Stimulated activated CD8-positive, alpha-beta memory T cell treated with anti-CD3 and anti-CD28 coated beads, Interleukin-7, amount 100 ng/mL, for 24 hours (primary cell): ENCODE data around the gene PTGFRN.
A peak's percentile ranks its signal among the peaks of the same experiment; 100 is the strongest.
"Not testable (repeated sequence)": the region's sequence is repeated elsewhere in the genome, so short reads cannot be mapped to it uniquely, and the experiment has no call there.

ENCODE experiments used
- DNase-seq: peaks from one replicate; pipeline ENCODE4 v3.0.0-alpha.2; 2020; ENCODE audit warnings: low read depth

Gene PTGFRN

DNA sequence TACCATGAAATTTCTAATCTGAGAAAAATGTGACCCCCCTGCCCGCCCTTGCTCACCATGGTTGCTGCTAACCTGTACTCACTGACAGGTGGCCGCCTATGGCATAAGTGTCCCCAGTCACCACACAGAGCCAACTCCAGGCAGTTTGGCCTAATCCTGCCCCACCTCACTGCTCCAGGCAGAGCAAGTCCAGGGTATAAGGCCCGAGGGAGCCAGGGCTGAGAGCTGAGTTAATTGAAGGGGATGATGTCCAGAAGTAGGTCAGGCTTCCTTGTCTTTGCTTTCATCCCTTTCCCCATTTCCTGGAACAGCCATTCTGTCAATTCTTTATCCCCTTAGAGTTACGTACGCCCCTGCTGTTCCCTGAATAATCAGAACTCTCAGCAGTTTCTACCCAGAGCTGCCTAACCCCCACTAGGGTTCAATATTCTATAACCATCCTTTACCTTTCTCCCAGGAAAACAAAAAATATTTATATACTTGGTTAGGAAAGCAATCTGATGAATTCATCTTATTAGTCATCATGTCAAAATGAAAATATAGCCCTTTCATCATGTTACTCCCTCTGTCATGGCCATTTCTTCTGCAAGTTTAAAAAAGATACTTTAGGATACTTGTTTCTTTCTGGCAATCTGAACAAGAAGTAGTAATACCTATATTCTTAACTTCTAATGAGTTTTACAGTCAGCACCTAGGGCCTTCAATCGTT is 62.4 kb downstream of the PTGFRN start:
- DNase-seq, result no peak

DNA sequence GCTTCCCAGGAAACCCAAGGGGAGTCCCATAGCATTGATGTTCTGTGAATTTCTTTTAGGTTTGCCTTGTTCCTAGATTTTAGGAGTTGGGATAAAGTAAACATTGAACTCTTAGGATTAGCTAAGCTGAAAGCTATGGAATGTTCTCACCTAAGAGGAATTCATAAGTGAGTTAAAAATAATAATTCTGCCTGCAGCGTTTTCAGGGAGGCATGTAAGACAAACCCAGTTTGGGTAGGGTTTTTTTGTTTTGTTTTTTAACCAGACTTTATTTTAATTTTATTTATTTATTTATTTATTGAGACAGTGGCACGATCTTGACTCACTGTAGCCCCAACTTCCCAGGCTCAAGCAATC is 62.9 kb downstream of the PTGFRN start:
- no peak for DNase-seq

DNA sequence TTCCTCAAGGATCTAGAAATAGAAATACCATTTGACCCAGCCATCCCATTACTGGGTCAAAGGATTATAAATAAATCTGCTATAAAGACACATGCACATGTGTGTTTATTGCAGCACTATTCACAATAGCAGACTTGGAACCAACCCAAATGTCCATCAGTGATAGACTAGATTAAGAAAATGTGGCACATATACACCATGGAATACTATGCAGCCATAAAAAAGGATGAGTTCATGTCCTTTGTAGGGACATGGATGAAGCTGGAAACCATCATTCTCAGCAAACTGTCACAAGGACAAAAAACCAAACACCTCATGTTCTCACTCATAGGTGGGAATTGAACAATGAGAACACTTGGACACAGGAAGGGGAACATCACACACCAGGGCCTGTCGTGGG is 70.6 kb downstream of the PTGFRN start:
- DNase-seq, result not testable (repeated sequence)

DNA sequence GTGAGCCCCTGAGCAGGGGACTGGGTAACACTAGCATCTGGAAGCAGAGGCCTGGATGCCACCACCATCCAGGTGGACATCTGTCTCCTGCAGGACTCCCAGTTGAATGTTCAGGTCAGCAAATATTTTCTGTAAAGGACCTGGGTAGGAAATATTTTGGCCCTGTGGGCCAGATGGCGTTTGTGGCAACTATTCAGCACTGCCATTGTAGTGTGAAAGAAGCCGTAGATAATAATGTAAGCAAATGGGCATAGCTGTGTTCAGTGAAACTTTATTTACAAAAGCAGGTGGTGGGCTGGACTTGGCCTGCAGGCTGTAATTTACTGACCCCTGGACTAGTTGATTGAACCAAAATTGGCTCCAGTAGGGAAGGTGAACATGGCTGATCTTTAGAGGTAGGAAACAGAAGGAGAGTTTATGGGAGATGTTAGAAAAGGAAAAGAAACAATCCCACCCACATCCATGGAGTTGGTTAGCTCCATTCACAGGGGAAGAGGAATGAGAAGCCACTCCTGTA is 71.9 kb downstream of the PTGFRN start:
- no peak for DNase-seq

DNA sequence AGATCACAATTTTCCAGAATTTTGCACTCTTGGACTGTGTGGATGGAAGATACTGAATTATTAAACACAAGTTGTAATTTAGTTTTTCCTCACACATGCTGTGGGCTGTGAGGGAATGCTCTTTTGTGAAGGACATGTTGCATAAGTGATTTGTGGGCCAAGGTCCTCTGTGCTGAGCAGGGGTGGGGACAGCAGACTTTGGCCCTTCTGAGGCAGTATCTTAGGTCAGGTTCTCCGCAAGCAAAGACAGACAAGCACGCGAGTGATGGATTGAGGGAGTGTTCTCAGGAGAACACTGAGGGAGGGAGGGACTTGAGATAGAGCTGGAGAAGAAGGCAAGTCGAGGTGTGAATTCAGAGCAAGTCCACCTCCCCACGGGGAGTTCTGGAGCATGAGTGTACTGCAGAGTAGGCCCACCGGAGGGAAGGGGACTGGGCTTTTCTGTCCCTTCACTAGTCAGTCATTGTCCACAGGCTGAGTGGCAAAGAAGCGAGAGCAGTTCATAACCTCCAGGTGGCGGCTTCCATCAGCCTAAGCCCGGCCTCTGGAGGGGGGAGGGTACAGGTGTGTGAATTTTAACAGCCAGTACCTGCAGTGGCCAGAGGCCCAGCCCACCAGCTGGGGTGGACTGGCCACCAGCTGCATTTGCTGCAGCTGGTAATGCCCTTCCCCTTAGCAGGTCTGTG is 72.7 kb downstream of the PTGFRN start:
- no peak for DNase-seq

DNA sequence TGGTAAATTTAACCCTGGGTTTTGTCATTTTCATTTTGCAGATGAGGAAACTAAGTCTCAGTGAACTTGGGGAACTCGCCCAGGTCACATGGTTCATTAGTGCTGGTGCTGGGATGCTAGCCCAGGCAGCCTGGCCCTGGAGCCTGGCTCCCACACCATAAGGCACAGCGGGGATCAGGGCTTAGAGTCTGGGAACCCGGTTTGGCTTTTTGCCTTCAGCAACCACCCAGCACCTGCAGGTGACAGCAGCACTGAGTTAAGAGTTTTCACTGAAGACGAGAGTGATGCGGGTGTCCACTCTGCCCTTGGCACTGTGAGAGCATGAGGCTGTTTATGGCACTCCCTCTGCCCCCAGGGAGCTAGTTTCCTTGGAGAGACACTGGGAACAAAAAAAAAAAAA is 73.4 kb downstream of the PTGFRN start:
- DNase-seq, result no peak

DNA sequence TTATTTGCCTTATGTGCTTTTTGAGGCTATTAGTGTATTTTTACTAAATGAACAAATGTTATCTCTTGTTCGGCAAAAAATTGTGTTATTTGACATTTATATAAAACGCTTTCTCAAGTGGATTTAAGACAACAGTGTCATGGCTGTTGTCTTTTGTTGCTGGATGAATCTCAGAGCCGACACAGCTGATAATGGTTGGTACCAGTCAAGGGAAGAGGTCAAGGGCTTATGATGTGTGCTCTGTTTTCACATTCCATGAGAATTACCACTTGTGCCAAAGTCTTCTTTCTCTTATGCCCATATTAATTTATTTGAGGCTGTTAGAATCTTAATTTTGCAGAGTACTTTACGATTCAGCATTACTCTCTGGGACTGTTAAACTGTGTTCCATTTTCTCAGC is 74.0 kb downstream of the PTGFRN start:
- no peak for DNase-seq

DNA sequence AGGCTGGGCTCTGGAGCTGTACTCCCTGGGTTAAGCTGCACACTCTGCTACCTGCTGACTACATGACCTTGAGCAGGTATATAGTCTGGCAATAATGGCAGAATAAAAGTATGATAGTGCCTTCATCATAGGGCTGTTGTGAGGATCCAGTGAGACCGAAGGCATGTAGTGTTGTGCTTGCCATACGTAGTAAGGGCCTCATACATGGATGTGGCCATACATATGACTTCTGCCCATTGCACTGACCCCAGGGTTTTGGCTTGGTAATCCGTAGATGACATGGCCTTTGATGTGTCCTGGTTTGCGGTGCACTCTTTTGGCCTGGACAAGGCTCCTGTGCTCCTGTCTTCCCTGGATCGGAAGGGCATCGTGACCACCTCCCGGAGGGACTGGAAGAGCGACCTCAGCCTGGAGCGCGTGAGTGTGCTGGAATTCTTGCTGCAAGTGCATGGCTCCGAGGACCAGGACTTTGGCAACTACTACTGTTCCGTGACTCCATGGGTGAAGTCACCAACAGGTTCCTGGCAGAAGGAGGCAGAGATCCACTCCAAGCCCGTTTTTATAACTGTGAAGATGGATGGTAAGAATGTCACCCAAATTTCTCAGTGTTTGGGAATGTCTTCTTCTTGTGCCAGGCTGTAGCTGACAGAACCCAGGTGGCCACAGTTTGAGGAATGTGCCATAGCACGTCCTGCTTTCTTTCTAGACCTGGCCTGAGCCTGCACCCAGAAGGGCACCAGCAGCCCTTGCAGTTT is 74.9 kb downstream of the PTGFRN start:
- DNase-seq, result no peak

DNA sequence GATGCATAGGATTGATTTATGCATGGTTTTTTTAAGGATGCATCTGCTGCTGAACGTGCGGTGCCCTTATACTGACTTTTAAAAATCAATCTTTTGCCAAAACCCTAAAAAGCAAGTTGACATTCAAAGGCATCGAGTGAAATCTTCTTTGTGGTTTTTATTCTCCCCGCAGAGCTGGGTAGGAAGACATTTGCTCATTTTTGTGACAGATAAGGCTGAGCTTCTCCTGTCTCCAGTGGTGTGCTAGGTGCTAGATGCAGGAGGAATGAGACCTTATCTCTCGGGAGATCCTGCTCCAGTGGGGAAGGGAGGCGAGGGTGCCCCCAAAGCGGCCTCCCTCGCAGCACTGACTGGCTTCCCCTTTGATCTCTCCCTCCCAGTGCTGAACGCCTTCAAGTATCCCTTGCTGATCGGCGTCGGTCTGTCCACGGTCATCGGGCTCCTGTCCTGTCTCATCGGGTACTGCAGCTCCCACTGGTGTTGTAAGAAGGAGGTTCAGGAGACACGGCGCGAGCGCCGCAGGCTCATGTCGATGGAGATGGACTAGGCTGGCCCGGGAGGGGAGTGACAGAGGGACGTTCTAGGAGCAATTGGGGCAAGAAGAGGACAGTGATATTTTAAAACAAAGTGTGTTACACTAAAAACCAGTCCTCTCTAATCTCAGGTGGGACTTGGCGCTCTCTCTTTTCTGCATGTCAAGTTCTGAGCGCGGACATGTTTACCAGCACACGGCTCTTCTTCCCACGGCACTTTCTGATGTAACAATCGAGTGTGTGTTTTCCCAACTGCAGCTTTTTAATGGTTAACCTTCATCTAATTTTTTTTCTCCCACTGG is 76.9 kb downstream of the PTGFRN start:
- no peak for DNase-seq

DNA sequence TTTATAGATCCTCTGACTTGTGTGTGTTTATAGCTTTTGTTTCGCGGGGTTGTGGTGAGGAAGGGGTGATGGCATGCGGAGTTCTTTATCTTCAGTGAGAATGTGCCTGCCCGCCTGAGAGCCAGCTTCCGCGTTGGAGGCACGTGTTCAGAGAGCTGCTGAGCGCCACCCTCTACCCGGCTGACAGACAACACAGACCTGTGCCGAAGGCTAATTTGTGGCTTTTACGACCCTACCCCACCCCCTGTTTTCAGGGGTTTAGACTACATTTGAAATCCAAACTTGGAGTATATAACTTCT is 77.5 kb downstream of the PTGFRN start:
- peak; percentile 31 for DNase-seq

DNA sequence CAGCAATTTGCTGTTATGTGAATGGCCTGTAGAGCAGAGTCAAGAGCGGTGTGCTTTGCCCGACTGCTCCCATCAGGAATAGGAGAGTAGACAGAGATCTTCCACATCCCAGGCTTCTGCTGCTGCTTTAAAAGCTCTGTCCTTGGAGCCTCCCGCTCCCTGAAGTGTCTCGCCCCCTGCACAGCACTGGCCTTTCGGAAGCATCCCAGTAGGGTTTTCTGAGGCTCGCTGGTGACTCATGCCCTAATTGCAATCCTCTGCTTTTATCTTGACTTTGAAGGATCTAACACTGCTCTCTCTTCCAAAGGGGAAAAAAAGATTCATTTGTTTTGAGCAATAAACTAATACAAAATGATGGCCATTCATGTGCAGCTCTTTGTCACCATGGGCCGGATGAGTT is 78.5 kb downstream of the PTGFRN start:
- no peak for DNase-seq

DNA sequence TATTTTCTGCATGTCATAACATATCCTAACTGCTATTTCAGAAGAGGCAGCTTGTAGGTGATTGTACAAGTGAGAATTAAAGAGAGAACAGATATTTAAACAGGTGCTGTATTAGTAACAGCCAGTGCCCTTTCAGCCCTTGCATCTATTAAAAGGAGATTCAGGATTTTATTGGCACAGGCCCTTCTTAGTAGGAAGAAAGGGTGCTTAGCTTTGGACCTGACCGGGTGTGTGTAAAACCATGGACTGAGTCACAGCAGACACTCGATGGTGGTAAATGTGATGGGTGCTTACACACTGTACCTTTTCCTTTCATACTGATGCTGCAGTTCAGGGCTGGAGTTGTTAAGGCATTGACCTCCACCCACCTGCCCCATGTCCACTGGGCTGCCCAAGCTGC is 79.2 kb downstream of the PTGFRN start:
- DNase-seq, result no peak

DNA sequence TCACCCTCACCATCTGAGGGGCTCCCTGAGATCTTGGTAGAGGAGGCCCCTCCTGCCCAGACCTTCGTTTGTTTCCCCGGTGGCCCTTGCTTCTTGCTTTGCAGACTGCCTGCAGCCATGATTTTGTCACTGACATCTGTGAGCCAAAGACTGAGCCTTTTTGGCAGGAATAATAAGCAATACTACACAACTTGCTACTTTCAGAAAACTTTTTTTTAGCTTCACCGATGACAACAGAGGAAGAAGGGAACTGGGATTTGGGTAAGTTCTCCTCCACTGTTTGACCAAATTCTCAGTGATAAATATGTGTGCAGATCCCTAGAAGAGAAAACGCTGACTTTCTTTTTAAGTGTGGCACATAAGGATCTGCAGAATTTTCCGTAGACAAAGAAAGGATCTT is 80.1 kb downstream of the PTGFRN start:
- DNase-seq, result no peak

DNA sequence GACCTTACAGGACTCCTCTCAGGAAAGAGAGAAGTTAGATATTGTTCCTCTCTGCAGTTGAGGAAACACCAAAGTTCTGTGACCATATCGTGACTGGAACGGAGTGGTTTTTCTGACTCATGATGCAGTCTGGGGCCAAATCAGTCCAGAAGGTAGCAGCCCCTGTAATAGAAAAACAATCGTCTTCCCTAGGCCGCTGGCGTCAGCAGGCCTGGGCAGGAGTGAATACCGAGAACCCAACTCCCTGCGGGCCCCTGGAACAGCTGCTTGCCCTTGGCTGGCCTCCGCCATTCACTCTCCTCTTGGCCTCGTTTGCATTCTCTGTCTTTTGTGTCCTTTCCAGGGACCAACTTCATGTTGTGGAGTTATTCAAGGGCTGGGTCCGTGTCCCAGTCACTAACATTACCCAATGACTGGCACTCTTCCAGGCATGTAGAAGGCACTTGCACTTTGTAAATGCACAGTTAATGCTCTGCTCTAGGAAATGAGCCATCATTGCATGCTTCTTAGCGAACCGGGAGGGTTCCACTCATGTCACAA is 81.0 kb downstream of the PTGFRN start:
- DNase-seq, result no peak

DNA sequence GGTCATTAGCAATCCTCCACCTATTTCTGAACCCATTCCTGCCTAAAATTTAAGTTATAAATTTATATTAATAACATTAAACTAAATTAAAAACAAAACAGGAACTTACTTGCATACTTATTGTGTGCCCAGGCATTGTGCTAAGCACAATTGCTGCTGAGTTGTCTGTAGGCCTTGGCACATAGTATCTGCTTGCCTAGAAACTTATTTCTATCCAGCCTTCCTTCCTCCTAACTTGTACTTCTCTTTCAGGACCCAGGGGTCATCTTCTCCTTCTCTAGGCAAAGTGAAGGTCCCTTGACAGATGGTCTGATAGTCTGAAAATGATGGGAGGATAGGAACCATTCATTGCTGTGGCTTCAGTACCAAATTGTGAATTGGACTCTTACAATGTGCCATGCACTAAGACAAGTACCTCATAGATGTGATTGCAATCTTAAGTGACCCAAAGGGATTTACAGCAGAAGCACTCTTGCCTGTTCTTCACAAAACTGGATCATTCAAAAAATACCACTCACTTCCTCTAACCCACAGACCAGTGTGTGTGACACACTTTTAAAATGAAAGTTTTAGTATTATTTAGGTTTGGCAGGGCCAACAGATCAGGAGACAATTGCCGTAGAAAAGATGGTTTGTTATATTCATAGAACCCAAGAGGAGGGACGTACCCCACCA is 81.6 kb downstream of the PTGFRN start:
- no peak for DNase-seq

DNA sequence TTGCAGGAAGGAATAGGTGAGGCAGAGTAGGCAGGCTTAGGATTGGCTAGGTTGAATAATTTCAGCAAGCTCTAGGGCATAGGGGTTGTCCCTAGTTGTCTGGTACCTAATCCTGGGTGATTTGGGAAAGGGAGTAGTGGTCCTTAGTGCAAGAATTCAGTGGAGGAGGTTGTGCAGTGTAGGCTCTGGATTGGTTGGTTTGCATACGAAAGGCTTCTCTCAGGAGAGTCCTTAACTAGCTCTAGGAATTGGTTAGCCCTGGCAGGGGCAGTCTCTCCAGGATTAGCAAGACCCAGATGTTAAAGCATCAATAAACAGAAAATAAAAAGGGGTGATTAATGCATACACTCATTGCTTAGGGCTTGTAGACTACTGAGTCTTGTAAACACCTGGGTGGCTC is 82.2 kb downstream of the PTGFRN start:
- no peak for DNase-seq

DNA sequence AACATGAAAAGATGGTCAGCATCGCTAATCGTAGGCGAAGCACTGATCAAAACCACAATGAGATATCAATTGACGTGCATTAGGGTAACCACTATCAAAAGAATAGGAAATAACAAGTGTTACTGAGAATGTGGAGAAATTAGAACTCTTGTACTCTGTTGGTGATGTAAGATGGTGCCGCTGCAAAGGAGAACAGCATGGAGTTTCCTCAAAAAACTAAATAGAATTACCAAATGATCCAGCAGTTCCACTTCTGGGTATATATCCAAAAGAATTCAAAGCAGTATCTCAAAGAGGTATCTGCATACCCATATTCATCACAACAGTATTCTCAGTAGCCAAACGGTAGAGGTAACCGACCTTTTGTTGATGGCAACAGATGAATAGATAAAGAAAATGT is 83.6 kb downstream of the PTGFRN start:
- no peak for DNase-seq

DNA sequence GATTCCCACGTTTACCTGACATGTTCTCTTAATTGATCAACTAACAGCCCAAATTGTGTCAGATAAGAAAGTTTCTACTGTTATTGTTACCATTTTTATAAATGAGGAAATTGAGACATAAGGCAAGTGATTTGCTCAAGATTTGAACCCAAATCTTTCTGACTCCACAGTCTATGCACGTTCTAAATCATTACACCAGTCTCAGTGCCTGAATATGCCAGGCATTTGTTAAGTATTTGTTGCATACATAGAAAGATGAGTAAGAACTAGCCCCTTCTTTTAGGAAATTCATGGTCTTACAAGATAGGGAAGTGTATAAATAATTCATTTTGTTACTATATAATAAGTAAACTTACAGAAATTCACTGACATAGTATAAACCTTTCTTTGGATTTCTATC is 84.7 kb downstream of the PTGFRN start:
- DNase-seq, result no peak

DNA sequence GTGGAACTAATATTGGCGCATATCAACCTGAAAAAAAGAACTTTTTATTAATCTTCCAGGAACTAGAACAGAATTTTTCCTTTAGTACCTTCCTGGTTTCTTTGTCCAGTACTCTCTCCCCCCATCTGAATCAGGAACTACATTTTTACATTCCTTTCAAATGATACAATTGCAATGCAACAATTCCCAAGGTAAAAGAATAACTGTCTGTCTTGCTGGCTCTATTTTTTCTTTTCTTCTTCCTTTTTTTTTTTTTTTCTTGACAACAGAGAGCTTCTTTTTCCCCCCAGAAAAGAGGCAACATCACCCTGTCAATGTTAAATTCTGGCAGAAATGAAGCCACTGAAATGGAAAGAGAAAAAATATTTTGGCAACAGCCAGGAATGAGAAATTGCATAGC is 87.3 kb downstream of the PTGFRN start:
- DNase-seq, result no peak

DNA sequence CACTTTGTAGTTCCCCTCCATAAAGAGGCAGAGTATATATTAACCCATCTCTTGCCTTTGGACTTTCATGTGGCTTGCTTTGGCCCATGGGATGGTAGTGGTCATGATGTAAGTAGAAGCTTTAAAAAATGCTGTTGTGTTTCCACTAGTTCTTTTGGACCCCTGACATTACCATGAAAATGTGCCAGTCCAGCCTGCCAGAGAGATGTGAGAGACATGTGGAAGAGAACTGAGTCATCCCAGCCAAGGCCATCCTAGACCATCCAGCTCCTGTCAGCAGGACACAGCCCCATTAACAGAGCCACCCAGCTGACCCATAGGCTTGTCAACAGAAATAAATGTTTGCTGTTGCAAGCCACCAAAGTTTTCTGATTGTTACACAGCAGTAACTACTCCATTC is 87.9 kb downstream of the PTGFRN start:
- DNase-seq, result no peak

DNA sequence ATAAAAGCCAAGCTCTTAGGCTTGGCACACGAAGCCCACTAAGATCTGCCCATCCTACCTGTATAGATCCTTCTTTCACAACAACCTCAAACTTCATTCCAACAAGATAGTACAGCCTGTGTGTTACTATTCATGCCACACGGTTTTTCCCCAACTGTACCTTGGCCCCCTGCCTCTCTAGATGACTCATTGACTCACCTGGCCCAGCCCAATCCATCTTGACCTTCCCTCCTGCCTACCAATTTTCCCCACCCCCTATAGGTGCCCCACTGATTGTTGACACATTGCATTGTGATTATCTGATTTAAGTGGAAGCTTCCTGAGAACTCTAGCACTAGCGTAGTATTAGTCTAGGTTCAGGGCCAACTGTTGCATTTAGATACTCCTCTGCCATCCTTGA is 89.9 kb downstream of the PTGFRN start:
- DNase-seq, result no peak

DNA sequence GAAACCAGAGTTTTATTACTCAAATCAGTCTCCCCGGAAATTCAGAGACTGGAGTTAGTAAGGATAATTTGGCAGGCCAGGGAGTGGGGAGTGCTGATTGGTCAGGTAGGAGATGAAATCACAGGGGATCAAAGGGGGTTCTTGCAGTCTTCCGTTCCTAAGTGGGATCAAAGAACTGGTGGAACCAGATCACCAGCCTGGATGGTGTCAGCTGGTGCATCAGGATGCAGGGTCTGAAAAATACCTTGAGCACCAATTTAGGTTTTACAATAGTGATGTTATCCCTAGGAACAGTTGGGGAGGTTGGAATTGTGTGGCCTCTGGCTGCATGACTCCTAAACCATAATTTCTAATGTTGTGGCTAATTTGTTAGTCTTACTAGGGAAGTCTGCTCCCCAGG is 90.4 kb downstream of the PTGFRN start:
- DNase-seq, result no peak
